ENCODE data around the gene KTN1.

DNA sequence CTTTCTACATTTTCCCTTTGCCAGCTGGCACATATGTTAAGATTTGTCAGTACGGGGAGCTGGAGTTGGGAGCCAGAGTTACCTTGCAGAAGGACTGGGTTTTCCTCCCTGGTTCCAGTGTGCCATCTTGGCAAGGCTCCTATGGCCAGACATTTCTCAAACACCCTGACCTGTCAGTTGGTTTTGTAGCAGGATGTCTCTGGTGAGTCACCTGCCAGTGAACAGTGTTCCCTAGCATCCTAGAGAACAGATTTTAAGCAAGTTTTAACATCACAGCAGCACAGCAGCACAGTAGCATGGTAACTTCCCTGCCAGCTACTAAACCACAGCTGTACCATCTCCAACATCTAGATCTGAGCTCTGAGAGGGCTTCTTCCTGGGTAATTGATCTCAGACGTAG, 26.2 kb upstream of the KTN1 start:
- TF ChIP-seq CTCF (conservative IDR thresholded peaks at IDR 0.05; ENCODE audit: low read depth, low read length) = no peak
- TF ChIP-seq EZH2 (IDR thresholded peaks at IDR 0.05; ENCODE audit: borderline replicate concordance, low read depth, low read length, poor library complexity, severe bottlenecking) = no peak

Measured in A673 (cell line).